Measurements from ENCODE around the gene ZMIZ1. TPM values are rescaled to one million over a fixed set of nuclear protein-coding genes. Genes with fewer than 3 reads are reported as not detected.

ZMIZ1 gene
- total and polyA plus RNA-seq, 4 donors, result 3.9 to 19.1 (median 9.8) TPM

GRCh38 chr10:79028056-79028430 lies 40.7 kb upstream of the ZMIZ1 start:
- H3K9me3 ChIP-seq (ENCODE audit: control insufficient read depth in 4 of 4, low read length in 3 of 4), result no peaks in the 10 kb centered on the region
- 91% methylated on average over 4 of the region's 4 CpGs for WGBS

More at GRCh38 chr10:79028056-79028430, 40.7 kb upstream of the ZMIZ1 start:
- TF ChIP-seq MAX (IDR thresholded peaks at IDR 0.05) (no peak), GABPA (IDR thresholded peaks at IDR 0.05 in 1 of 2, conservative IDR thresholded peaks at IDR 0.05 in 1 of 2) (no peak), FOXA2 (IDR thresholded peaks at IDR 0.05) (no peak), EGR1 (IDR thresholded peaks at IDR 0.05; ENCODE audit: low read depth in 2 of 2) (no peak), NR2F2 (IDR thresholded peaks at IDR 0.05) (no peak), JUND (IDR thresholded peaks at IDR 0.05) (no peak), REST (IDR thresholded peaks at IDR 0.05) (no peak), SP1 (IDR thresholded peaks at IDR 0.05) (no peak), TAF1 (conservative IDR thresholded peaks at IDR 0.05) (no peak), HNF4A (conservative IDR thresholded peaks at IDR 0.05) (no peak), RAD21 (IDR thresholded peaks at IDR 0.05) (no peak), RXRA (IDR thresholded peaks at IDR 0.05) (no peak), YY1 (IDR thresholded peaks at IDR 0.05) (no peak), FOXA1 (IDR thresholded peaks at IDR 0.05) (no peak), HNF4G (IDR thresholded peaks at IDR 0.05) (no peak)
- TF ChIP-seq, protein P1, sequence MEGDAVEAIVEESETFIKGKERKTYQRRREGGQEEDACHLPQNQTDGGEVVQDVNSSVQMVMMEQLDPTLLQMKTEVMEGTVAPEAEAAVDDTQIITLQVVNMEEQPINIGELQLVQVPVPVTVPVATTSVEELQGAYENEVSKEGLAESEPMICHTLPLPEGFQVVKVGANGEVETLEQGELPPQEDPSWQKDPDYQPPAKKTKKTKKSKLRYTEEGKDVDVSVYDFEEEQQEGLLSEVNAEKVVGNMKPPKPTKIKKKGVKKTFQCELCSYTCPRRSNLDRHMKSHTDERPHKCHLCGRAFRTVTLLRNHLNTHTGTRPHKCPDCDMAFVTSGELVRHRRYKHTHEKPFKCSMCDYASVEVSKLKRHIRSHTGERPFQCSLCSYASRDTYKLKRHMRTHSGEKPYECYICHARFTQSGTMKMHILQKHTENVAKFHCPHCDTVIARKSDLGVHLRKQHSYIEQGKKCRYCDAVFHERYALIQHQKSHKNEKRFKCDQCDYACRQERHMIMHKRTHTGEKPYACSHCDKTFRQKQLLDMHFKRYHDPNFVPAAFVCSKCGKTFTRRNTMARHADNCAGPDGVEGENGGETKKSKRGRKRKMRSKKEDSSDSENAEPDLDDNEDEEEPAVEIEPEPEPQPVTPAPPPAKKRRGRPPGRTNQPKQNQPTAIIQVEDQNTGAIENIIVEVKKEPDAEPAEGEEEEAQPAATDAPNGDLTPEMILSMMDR (IDR thresholded peaks at IDR 0.05; ENCODE audit: low read depth, low read length, missing input control), result no peak
- TF ChIP-seq, protein P2, sequence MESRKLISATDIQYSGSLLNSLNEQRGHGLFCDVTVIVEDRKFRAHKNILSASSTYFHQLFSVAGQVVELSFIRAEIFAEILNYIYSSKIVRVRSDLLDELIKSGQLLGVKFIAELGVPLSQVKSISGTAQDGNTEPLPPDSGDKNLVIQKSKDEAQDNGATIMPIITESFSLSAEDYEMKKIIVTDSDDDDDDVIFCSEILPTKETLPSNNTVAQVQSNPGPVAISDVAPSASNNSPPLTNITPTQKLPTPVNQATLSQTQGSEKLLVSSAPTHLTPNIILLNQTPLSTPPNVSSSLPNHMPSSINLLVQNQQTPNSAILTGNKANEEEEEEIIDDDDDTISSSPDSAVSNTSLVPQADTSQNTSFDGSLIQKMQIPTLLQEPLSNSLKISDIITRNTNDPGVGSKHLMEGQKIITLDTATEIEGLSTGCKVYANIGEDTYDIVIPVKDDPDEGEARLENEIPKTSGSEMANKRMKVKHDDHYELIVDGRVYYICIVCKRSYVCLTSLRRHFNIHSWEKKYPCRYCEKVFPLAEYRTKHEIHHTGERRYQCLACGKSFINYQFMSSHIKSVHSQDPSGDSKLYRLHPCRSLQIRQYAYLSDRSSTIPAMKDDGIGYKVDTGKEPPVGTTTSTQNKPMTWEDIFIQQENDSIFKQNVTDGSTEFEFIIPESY (IDR thresholded peaks at IDR 0.05), result no peak
- TF ChIP-seq, protein P3, sequence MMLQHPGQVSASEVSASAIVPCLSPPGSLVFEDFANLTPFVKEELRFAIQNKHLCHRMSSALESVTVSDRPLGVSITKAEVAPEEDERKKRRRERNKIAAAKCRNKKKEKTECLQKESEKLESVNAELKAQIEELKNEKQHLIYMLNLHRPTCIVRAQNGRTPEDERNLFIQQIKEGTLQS (IDR thresholded peaks at IDR 0.05), result no peak
- H3K4me1 ChIP-seq (ENCODE audit: control insufficient read depth in 4 of 4, insufficient read depth in 4 of 4, low read length in 3 of 4), result peaks cover 18 to 30% (median 24%) of the 10 kb centered on the region in 4 donors
- no peak overlapping the region for H3K4me3 ChIP-seq (ENCODE audit: low read depth in 1 of 3, low read length in 3 of 3)
- no peak overlapping the region for H3K27ac ChIP-seq (ENCODE audit: low read depth in 1 of 2, low read length in 2 of 2)
- H3K27me3 ChIP-seq (ENCODE audit: control insufficient read depth in 4 of 4, insufficient read depth in 4 of 4, low read length in 3 of 4), result no peaks in the 10 kb centered on the region
- no peak overlapping the region for H3K9ac ChIP-seq (ENCODE audit: low read depth in 1 of 2, low read length in 2 of 2)
- DNase-seq (ENCODE audit: low spot score), result no peak
- no peaks in the 10 kb centered on the region for H3K36me3 ChIP-seq (ENCODE audit: control insufficient read depth in 4 of 4, insufficient read depth in 3 of 4, low read depth in 1 of 4, low read length in 3 of 4)
